Measurements from ENCODE around the gene MORN1. TPM values are rescaled to one million over a fixed set of nuclear protein-coding genes. Genes with fewer than 3 reads are reported as not detected.

MORN1 gene
- total and polyA plus RNA-seq, 2 of the 4 experiments (the other 2 are of a cell fraction) = 3.0 to 4.2 TPM

- Histone ChIP-seq H2BK15ac (ENCODE audit: low read depth, low read length) (peak overlapping the region; percentile 57; the same call in 1 of the 3 replicates), H3K56ac (ENCODE audit: extremely low read depth, insufficient read depth, low read length) (no peak overlapping the region), H4K5ac (ENCODE audit: low read depth, low read length) (peak overlapping the region; percentile 69), H2BK120ac (ENCODE audit: low read depth, low read length) (peak overlapping the region; percentile 91), H3K9ac (ENCODE audit: low read depth, low read length) (peak overlapping the region; percentile 24), H3K4me2 (ENCODE audit: low read depth, low read length) (peak overlapping the region; percentile 1; the same call in 1 of the 2 replicates), H3K9me3 (ENCODE audit: control insufficient read depth, insufficient read depth, low read length) (peaks cover 7% of the 10 kb centered on the region), H3K4me1 (ENCODE audit: control insufficient read depth, insufficient read depth, low read length) (peaks cover 11% of the 10 kb centered on the region), H4K91ac (ENCODE audit: insufficient read depth, low read depth, low read length) (peak overlapping the region; percentile 76), H3K79me1 (ENCODE audit: low read depth in 1 of 2, low read length in 2 of 2) (no peaks in the 10 kb centered on the region; a peak in 1 of 4 replicates), H3K14ac (replicated peaks; ENCODE audit: low read depth, low read length) (peak overlapping the region; percentile 66; the same call in 1 of the 2 replicates), H3K18ac (ENCODE audit: low read depth, low read length) (peak overlapping the region; percentile 37), H2AK5ac (ENCODE audit: low read depth, low read length) (peak overlapping the region; percentile 97), H2BK20ac (ENCODE audit: low read depth, low read length) (peak overlapping the region; percentile 51), H3K4me3 (ENCODE audit: insufficient read depth, low read depth, low read length) (no peak overlapping the region), H3K27me3 (ENCODE audit: control insufficient read depth, insufficient read depth, low read length) (no peaks in the 10 kb centered on the region), H2AK9ac (replicated peaks; ENCODE audit: low read depth, low read length, poor library complexity) (peak overlapping the region; percentile 94), H3K36me3 (ENCODE audit: control insufficient read depth, insufficient read depth, low read length) (no peaks in the 10 kb centered on the region), H2AFZ (replicated peaks; ENCODE audit: low read length, poor library complexity) (peak overlapping the region; percentile 92), H3K9me1 (ENCODE audit: insufficient read depth, low read length) (peaks cover 5% of the 10 kb centered on the region; the same call in 1 of the 2 replicates), H3K23ac (ENCODE audit: low read depth, low read length) (peak overlapping the region; percentile 86), H3K4ac (ENCODE audit: low read depth, low read length) (peak overlapping the region; percentile 94), H4K8ac (ENCODE audit: low read depth in 2 of 2, low read length in 2 of 2) (peak overlapping the region; percentile 60 to 88; a peak in 3 of 4 replicates), H4K20me1 (ENCODE audit: insufficient read depth, low read length) (no peaks in the 10 kb centered on the region), H2BK5ac (ENCODE audit: low read depth, low read length, poor library complexity, severe bottlenecking) (peak overlapping the region; percentile 36), H3K27ac (ENCODE audit: insufficient read depth, low read length) (peak overlapping the region; percentile 27)
- 65% methylated on average over 4 of the region's 31 CpGs; no CpG with 5 or more reads in 1 of the 2 experiments for WGBS, 2 experiments (ENCODE audit: extremely low coverage in 2 of 2, insufficient read length in 1 of 2)
- dilution Hi-C loops (cut with HindIII; ENCODE audit: low sequenced_read_pairs, unreplicated experiment) (no loop called here), in situ Hi-C loops (cut with MboI; ENCODE audit: low sequenced_read_pairs) (no loop called here), intact Hi-C loops (cut with micrococcal nuclease) (no loop called here)
- ATAC-seq (ENCODE audit: low read depth) (peak; percentile 85), DNase-seq (peak; percentile 80)
- no peak for TF ChIP-seq RCOR1 (IDR thresholded peaks at IDR 0.05; ENCODE audit: insufficient replicate concordance, low read length)
- no peak for TF ChIP-seq CEBPB (IDR thresholded peaks at IDR 0.05; ENCODE audit: low read depth, low read length)
- TF ChIP-seq RFX5 (IDR thresholded peaks at IDR 0.05; ENCODE audit: low read depth, low read length) = no peak
- no peak; the same call in 1 of the 2 replicates for TF ChIP-seq NFE2L2 (IDR thresholded peaks at IDR 0.05; ENCODE audit: low read depth, low read length)
- TF ChIP-seq CTCF (conservative IDR thresholded peaks at IDR 0.05; ENCODE audit: low read depth, low read length) = no peak
- TF ChIP-seq MAFK (IDR thresholded peaks at IDR 0.05; ENCODE audit: low read depth, low read length) = no peak
- peak; percentile 99 for TF ChIP-seq BHLHE40 (IDR thresholded peaks at IDR 0.05; ENCODE audit: low read depth, low read length)
- no peak for TF ChIP-seq RAD21 (IDR thresholded peaks at IDR 0.05; ENCODE audit: low read length)
- no peak for TF ChIP-seq SMC3 (IDR thresholded peaks at IDR 0.05; ENCODE audit: low read depth, low read length)
- TF ChIP-seq USF2 (IDR thresholded peaks at IDR 0.05; ENCODE audit: low read depth, low read length) = peak; percentile 60; the same call in 1 of the 2 replicates
- peak; percentile 78; the same call in 1 of the 2 replicates for TF ChIP-seq MAZ (IDR thresholded peaks at IDR 0.05; ENCODE audit: borderline replicate concordance, low read depth, low read length)
- no peak for TF ChIP-seq MXI1 (IDR thresholded peaks at IDR 0.05; ENCODE audit: borderline replicate concordance, low read depth, low read length)
- TF ChIP-seq ELK1 (IDR thresholded peaks at IDR 0.05; ENCODE audit: borderline replicate concordance, low read depth, low read length) = no peak
- no TSS peak for BruUV-seq (replicated peaks)
- ChIA-PET CTCF (no interaction called here), POLR2A (ENCODE audit: unreplicated experiment) (no interaction called here)
These were observed 60.7 kb downstream of the MORN1 start for GRCh38 chr1:2330519-2331199.

All from IMR-90 (cell line).